ENCODE results near the gene DAB2.

- no peak for TF ChIP-seq FOXA1 (IDR thresholded peaks at IDR 0.05)
- no peak for TF ChIP-seq CTCF (IDR thresholded peaks at IDR 0.05; ENCODE audit: low read depth, low read length, missing input control)
- TF ChIP-seq REST (IDR thresholded peaks at IDR 0.05) = no peak
- no peak for TF ChIP-seq ATF3 (IDR thresholded peaks at IDR 0.05)
- no peak for TF ChIP-seq HNF4G (IDR thresholded peaks at IDR 0.05)
- TF ChIP-seq GABPA (IDR thresholded peaks at IDR 0.05 in 1 of 2, conservative IDR thresholded peaks at IDR 0.05 in 1 of 2) = no peak
- TF ChIP-seq RAD21 (IDR thresholded peaks at IDR 0.05) = peak in 1 of 2 donors; percentile 6
- TF ChIP-seq YY1 (IDR thresholded peaks at IDR 0.05) = no peak
Measured at GRCh38 chr5:39420482-39421145, 4.2 kb downstream of the DAB2 start.

All from liver (tissue), 3 donors.